ENCODE measurements around the gene FMNL1.

DNA sequence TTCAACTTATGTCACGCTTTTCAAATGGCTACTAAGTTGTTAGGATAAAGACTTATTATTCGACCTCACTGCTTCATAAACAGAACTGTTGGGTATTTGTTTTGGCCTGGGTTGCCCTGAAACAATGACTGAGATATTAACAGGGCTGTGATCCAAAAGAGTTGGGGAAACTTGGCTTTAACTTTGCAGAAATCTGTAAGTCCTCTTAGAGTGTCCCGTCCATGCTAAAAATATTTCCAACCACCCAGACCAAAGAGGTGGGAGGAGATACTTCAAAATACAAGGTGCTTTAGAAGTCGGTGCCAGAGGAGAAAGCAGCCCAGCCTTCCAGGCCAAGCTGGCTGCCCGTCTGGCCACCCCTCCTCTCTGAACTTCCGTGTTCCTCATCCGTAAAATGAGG, 56.3 kb downstream of the FMNL1 start:
- TF ChIP-seq, protein P1, sequence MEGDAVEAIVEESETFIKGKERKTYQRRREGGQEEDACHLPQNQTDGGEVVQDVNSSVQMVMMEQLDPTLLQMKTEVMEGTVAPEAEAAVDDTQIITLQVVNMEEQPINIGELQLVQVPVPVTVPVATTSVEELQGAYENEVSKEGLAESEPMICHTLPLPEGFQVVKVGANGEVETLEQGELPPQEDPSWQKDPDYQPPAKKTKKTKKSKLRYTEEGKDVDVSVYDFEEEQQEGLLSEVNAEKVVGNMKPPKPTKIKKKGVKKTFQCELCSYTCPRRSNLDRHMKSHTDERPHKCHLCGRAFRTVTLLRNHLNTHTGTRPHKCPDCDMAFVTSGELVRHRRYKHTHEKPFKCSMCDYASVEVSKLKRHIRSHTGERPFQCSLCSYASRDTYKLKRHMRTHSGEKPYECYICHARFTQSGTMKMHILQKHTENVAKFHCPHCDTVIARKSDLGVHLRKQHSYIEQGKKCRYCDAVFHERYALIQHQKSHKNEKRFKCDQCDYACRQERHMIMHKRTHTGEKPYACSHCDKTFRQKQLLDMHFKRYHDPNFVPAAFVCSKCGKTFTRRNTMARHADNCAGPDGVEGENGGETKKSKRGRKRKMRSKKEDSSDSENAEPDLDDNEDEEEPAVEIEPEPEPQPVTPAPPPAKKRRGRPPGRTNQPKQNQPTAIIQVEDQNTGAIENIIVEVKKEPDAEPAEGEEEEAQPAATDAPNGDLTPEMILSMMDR (conservative IDR thresholded peaks at IDR 0.05) = no peak
- TF ChIP-seq ZFX (IDR thresholded peaks at IDR 0.05) = no peak
